Panc1 (cell line): ENCODE data around the gene RBKS. TPM values are rescaled to one million over a fixed set of nuclear protein-coding genes. Genes with fewer than 3 reads are reported as not detected.

Source experiments
- ATAC-seq: fragments of 200-7000 bp; cut with Tn5 transposase; 2 replicates; pipeline ENCODE4 v1.9.1; 2020; ENCODE audit warnings: mild to moderate bottlenecking, moderate library complexity
- BruUV-seq: library from RNA; stranded (reverse); fragments of 400-500 nt; replicated peaks from 2 replicates; lab custom pipeline; 2021; lab: Mats Ljungman, UMichigan
- CTCF ChIA-PET: fragments of 300-600 bp; sonication (Branson Sonifier 250); formaldehyde crosslinking; loops from one replicate; lab custom pipeline; 2022; ENCODE audit warnings: antibody characterized with exemption; lab: Charles Lee
- POLR2A ChIA-PET: fragments of 300-600 bp; sonication (Branson Sonifier 250); formaldehyde crosslinking; loops from one replicate; lab custom pipeline; 2022; ENCODE audit warnings: antibody characterized with exemption; lab: Charles Lee
- DNase-seq: peaks from one replicate; pipeline ENCODE4 v3.0.0-alpha.2; 2010; ENCODE audit warnings: low read depth, low spot score
- H3K27ac ChIP-seq: 2 replicates; pipeline ENCODE4 v1.5.1; 2011; ENCODE audit warnings: mild to moderate bottlenecking, low read length, inconsistent platforms
- H3K27me3 ChIP-seq: fragments of 200-500 bp; sonication (Bioruptor generic); 2 replicates; pipeline ENCODE4 v1.6.0; 2014; ENCODE audit warnings: low read length, inconsistent platforms; ENCODE audit not compliant: control insufficient read depth, insufficient read depth
- H3K36me3 ChIP-seq: fragments of 200-500 bp; sonication (Bioruptor generic); 2 replicates; pipeline ENCODE4 v1.5.1; 2014; ENCODE audit warnings: inconsistent platforms, mild to moderate bottlenecking, low read length, moderate library complexity; ENCODE audit not compliant: control insufficient read depth, insufficient read depth
- H3K4me1 ChIP-seq: 2 replicates; pipeline ENCODE4 v1.5.1; 2011; ENCODE audit warnings: inconsistent platforms, mild to moderate bottlenecking, low read length, moderate library complexity; ENCODE audit not compliant: control insufficient read depth, insufficient read depth
- H3K4me3 ChIP-seq, 2 experiments: 2 replicates each; pipeline ENCODE4 v1.5.1; 2011 to 2012; ENCODE audit warnings: low read depth in 2 of 2, low read length in 2 of 2, mild to moderate bottlenecking in 2 of 2, inconsistent platforms in 1 of 2, moderate library complexity in 1 of 2
- H3K9me3 ChIP-seq: fragments of 200-500 bp; sonication (Bioruptor generic); 2 replicates; pipeline ENCODE4 v1.5.1; 2014; ENCODE audit warnings: low read depth, mild to moderate bottlenecking, inconsistent platforms, low read length, moderate library complexity; ENCODE audit not compliant: control insufficient read depth, insufficient read depth
- POLR2AphosphoS5 ChIP-seq: IDR thresholded peaks from 2 replicates; pipeline ENCODE4 v1.6.1; 2012; ENCODE audit warnings: mild to moderate bottlenecking, low read depth, low read length, moderate library complexity
- SIN3A ChIP-seq: IDR thresholded peaks from 2 replicates; pipeline ENCODE4 v1.6.1; 2012; ENCODE audit warnings: low read depth, mild to moderate bottlenecking, low read length, moderate library complexity, borderline replicate concordance; ENCODE audit not compliant: insufficient read depth
- TCF7L2 ChIP-seq: IDR thresholded peaks from 2 replicates; pipeline ENCODE4 v1.6.1; 2011; ENCODE audit warnings: mild to moderate bottlenecking, low read depth, low read length, inconsistent platforms
- in situ Hi-C: cut with HindIII; loops from 2 replicates; pipeline ENCODE4 v1.10.0; 2016; ENCODE audit warnings: low sequenced_read_pairs, low pct_unique_long_range_greater_than_20kb
- intact Hi-C: fragments of 100-400 bp; cut with micrococcal nuclease; formaldehyde crosslinking; loops from one replicate; pipeline ENCODE4 v1.10.0; 2022; ENCODE audit not compliant: unreplicated experiment
- total RNA-seq: library from RNA; stranded (reverse); gene quantifications from one replicate; pipeline ENCODE4 v1.2.1, GENCODE V29; 2021; ENCODE audit not compliant: unreplicated experiment
- TF ChIP-seq, protein P1 (sequence below), 2 experiments: IDR thresholded peaks; 2 replicates each; pipeline ENCODE4 v1.6.1; 2011 to 2012; ENCODE audit warnings: low read depth in 2 of 2, control low read depth in 1 of 2, low read length in 1 of 2, mild to moderate bottlenecking in 1 of 2, moderate library complexity in 1 of 2; ENCODE audit not compliant: insufficient read depth in 1 of 2
- TF ChIP-seq, protein P2 (sequence below): fragments of 450-650 bp; IDR thresholded peaks from 2 replicates; pipeline ENCODE4 v1.5.1; 2017; ENCODE audit warnings: mild to moderate bottlenecking

The RBKS gene
- total RNA-seq, 1 experiment from 2014 or later = 2.2 TPM

DNA sequence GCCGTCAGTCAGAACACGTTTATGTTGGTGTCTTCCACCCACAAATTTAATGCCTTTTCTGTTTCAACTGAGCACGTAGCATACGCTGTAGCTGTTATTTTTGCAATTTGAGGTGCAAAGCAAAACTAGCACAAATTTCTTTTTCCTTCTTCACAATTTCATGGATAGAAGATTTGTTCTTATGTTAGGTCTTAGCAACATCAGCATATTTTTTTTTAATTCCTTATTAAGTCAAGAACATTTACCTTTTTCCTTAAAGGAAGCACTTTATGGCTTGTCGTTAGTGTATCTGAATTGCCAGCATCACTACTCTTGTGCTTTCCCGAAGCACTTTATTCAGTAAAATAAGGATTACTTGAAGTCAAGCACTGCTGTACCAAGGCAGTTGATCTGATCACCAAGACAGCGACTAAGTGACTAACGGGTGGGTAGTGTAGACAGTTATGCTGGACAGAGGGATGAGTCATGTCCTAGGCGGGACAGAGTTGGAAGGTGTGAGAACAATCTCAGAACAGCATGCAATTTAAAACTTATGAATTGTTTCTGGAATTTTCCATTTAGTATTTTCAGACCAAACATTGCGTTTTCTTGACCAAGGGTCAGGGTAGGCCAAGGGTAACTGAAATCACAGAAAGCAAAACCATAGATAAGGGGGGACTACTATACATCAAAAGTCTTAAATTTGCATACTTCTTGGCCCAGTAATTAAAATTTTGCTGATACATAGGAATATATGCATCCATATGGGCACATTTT lies 13.6 kb upstream of the RBKS start:
- no peaks in the 10 kb centered on the region for H3K36me3 ChIP-seq
- intact Hi-C loops (no loop called here), in situ Hi-C loops (no loop called here)
- no peaks in the 10 kb centered on the region for H3K27me3 ChIP-seq
- no peaks in the 10 kb centered on the region for H3K9me3 ChIP-seq
- ATAC-seq (no peak), DNase-seq (no peak)
- H3K4me3 ChIP-seq = no peak overlapping the region
- ChIA-PET CTCF (no interaction called here), POLR2A (no interaction called here)
- no peaks in the 10 kb centered on the region for H3K4me1 ChIP-seq
- no peak overlapping the region for H3K27ac ChIP-seq
- no TSS peak for BruUV-seq
- TF ChIP-seq, protein P1, sequence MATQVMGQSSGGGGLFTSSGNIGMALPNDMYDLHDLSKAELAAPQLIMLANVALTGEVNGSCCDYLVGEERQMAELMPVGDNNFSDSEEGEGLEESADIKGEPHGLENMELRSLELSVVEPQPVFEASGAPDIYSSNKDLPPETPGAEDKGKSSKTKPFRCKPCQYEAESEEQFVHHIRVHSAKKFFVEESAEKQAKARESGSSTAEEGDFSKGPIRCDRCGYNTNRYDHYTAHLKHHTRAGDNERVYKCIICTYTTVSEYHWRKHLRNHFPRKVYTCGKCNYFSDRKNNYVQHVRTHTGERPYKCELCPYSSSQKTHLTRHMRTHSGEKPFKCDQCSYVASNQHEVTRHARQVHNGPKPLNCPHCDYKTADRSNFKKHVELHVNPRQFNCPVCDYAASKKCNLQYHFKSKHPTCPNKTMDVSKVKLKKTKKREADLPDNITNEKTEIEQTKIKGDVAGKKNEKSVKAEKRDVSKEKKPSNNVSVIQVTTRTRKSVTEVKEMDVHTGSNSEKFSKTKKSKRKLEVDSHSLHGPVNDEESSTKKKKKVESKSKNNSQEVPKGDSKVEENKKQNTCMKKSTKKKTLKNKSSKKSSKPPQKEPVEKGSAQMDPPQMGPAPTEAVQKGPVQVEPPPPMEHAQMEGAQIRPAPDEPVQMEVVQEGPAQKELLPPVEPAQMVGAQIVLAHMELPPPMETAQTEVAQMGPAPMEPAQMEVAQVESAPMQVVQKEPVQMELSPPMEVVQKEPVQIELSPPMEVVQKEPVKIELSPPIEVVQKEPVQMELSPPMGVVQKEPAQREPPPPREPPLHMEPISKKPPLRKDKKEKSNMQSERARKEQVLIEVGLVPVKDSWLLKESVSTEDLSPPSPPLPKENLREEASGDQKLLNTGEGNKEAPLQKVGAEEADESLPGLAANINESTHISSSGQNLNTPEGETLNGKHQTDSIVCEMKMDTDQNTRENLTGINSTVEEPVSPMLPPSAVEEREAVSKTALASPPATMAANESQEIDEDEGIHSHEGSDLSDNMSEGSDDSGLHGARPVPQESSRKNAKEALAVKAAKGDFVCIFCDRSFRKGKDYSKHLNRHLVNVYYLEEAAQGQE (IDR thresholded peaks at IDR 0.05; ENCODE audit: insufficient read depth in 1 of 2, low read depth in 2 of 2, low read length in 1 of 2) = no peak
- TF ChIP-seq SIN3A (no peak), POLR2AphosphoS5 (no peak), TCF7L2 (no peak)
- TF ChIP-seq, protein P2, sequence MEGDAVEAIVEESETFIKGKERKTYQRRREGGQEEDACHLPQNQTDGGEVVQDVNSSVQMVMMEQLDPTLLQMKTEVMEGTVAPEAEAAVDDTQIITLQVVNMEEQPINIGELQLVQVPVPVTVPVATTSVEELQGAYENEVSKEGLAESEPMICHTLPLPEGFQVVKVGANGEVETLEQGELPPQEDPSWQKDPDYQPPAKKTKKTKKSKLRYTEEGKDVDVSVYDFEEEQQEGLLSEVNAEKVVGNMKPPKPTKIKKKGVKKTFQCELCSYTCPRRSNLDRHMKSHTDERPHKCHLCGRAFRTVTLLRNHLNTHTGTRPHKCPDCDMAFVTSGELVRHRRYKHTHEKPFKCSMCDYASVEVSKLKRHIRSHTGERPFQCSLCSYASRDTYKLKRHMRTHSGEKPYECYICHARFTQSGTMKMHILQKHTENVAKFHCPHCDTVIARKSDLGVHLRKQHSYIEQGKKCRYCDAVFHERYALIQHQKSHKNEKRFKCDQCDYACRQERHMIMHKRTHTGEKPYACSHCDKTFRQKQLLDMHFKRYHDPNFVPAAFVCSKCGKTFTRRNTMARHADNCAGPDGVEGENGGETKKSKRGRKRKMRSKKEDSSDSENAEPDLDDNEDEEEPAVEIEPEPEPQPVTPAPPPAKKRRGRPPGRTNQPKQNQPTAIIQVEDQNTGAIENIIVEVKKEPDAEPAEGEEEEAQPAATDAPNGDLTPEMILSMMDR = no peak

DNA sequence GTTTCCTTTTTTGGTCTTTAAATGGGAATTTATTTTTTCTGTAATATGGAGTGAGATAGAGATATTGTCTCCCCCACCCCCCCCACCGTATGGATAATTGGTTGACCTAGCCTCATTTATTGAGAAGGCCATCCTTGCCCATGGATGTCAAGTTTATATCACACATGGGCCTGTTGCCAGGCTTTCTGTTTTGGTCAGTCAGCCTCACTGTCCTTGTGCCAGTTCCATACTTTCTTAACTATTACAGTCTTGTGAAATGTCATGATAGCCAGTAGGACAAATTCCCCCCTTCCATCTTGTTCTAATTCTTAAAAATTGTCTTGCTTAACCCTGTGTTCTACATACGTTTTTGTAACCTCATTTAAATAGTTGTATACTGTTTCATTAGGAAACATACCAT lies 12.8 kb upstream of the RBKS start:
- Histone ChIP-seq H3K27ac (no peak overlapping the region), H3K36me3 (no peaks in the 10 kb centered on the region), H3K4me3 (no peak overlapping the region), H3K4me1 (no peaks in the 10 kb centered on the region), H3K9me3 (no peaks in the 10 kb centered on the region), H3K27me3 (no peaks in the 10 kb centered on the region)
- TF ChIP-seq TCF7L2 (no peak), POLR2AphosphoS5 (no peak), SIN3A (no peak)
- TF ChIP-seq, protein P1 (IDR thresholded peaks at IDR 0.05; ENCODE audit: insufficient read depth in 1 of 2, low read depth in 2 of 2, low read length in 1 of 2) = no peak
- TF ChIP-seq, protein P2 = no peak
- in situ Hi-C loops = no loop called here
- ChIA-PET CTCF (no interaction called here), POLR2A (no interaction called here)
- intact Hi-C loops = no loop called here
- ATAC-seq = no peak
- no TSS peak for BruUV-seq
- DNase-seq = no peak
